ENCODE results near the gene CABLES1.

DNA sequence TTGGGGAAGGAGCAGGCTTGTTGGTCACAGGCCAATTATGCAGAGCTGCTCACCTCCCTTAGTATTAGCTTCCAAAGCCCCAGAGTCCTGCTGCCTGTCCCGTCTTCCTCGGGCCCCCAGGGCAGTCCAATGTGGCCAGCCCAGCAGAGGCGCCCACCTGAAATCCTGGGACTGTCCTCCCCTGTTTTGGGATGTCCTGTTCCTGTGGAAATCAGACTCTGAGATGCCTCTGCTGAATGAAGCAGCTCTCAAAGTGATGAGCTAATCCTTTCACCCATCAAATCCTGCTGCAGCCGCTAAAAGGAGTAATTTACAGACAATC, 105.3 kb downstream of the CABLES1 start:
- TF ChIP-seq, protein P1, sequence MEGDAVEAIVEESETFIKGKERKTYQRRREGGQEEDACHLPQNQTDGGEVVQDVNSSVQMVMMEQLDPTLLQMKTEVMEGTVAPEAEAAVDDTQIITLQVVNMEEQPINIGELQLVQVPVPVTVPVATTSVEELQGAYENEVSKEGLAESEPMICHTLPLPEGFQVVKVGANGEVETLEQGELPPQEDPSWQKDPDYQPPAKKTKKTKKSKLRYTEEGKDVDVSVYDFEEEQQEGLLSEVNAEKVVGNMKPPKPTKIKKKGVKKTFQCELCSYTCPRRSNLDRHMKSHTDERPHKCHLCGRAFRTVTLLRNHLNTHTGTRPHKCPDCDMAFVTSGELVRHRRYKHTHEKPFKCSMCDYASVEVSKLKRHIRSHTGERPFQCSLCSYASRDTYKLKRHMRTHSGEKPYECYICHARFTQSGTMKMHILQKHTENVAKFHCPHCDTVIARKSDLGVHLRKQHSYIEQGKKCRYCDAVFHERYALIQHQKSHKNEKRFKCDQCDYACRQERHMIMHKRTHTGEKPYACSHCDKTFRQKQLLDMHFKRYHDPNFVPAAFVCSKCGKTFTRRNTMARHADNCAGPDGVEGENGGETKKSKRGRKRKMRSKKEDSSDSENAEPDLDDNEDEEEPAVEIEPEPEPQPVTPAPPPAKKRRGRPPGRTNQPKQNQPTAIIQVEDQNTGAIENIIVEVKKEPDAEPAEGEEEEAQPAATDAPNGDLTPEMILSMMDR (IDR thresholded peaks at IDR 0.05): no peak
- no peak for TF ChIP-seq POLR2A (IDR thresholded peaks at IDR 0.05)
